ENCODE data around the gene METTL17. TPM values are rescaled to one million over a fixed set of nuclear protein-coding genes. Genes with fewer than 3 reads are reported as not detected.

Gene METTL17
- total and polyA plus RNA-seq, 9 of the 15 experiments (the other 6 are each of a cell fraction or from before 2014, with no cell fraction given): 65.6 to 150 (median 90.0) TPM

- TF ChIP-seq SIX5 (IDR thresholded peaks at IDR 0.05; ENCODE audit: borderline replicate concordance in 1 of 2, insufficient read depth in 1 of 2, low read depth in 1 of 2, low read length in 2 of 2): peak; percentile 72 to 73
- peak in 1 of 2 experiments; percentile 78; a peak in 1 of 4 replicates for TF ChIP-seq ZNF639 (CRISPR knock-in tag; conservative IDR thresholded peaks at IDR 0.05 in 1 of 2, IDR thresholded peaks at IDR 0.05 in 1 of 2)
- no peak for TF ChIP-seq ATF1 (CRISPR knock-in tag; IDR thresholded peaks at IDR 0.05)
- TF ChIP-seq ATF1 (tag; IDR thresholded peaks at IDR 0.05): peak; percentile 69
- peak; percentile 92 for TF ChIP-seq CXXC5 (CRISPR knock-in tag; IDR thresholded peaks at IDR 0.05)
- TF ChIP-seq POLR2AphosphoS5 (IDR thresholded peaks at IDR 0.05; ENCODE audit: control insufficient read depth, insufficient read depth, low read depth, low read length): no peak
- no peak for TF ChIP-seq NCOA6 (IDR thresholded peaks at IDR 0.05)
- no peak for TF ChIP-seq SRSF9 (IDR thresholded peaks at IDR 0.05; ENCODE audit: borderline replicate concordance, low read depth, low read length)
- no peak for TF ChIP-seq BRCA1 (IDR thresholded peaks at IDR 0.05)
- no peak for TF ChIP-seq BRCA1 (CRISPR knock-in tag; IDR thresholded peaks at IDR 0.05)
- TF ChIP-seq YY1 (IDR thresholded peaks at IDR 0.05; ENCODE audit: borderline replicate concordance in 1 of 3, control insufficient read depth in 1 of 3, extremely low read depth in 1 of 3, insufficient read depth in 3 of 3, insufficient read length in 1 of 3, insufficient replicate concordance in 2 of 3, low read depth in 1 of 3, low read length in 2 of 3): peak; percentile 38 to 94 (median 88)
- peak; percentile 97 for TF ChIP-seq NR2C2 (CRISPR knock-in tag; IDR thresholded peaks at IDR 0.05)
- peak; percentile 99 for TF ChIP-seq NR2C2 (tag; IDR thresholded peaks at IDR 0.05)
- TF ChIP-seq PHF8 (IDR thresholded peaks at IDR 0.05; ENCODE audit: borderline replicate concordance, low read length): peak; percentile 90; the same call in 1 of the 2 replicates
- TF ChIP-seq CHCHD3 (CRISPR knock-in tag; IDR thresholded peaks at IDR 0.05): no peak
- no peak for TF ChIP-seq HDAC8 (tag; IDR thresholded peaks at IDR 0.05)
- TF ChIP-seq RBM25 (IDR thresholded peaks at IDR 0.05; ENCODE audit: low read depth, low read length, severe bottlenecking): peak; percentile 39
Measured at GRCh38 chr14:20989787-20990600, at the start of gene METTL17 (continued).

Measured in K562 (cell line).